Stimulated activated CD4-positive, alpha-beta T cell treated with anti-CD3 and anti-CD28 coated beads, TNF-alpha, amount 100 ng/mL, for 1 hour (primary cell): Measurements from ENCODE around the gene VPS33B.

Experiments used
- DNase-seq, 3 donors: peaks; one replicate each; pipeline ENCODE4 v3.0.0-alpha.2; 2020; ENCODE audit warnings: low read depth in 3 of 3, low spot score in 1 of 3

The VPS33B gene

GRCh38 chr15:90982135-90982534, 40.3 kb downstream of the VPS33B start:
- DNase-seq: no peak

GRCh38 chr15:90981681-90982080, 40.7 kb downstream of the VPS33B start:
- DNase-seq: no peak

GRCh38 chr15:90979582-90979981, 42.8 kb downstream of the VPS33B start:
- DNase-seq: no peak

- DNase-seq: no peak
These were observed 48.2 kb downstream of the VPS33B start for GRCh38 chr15:90974216-90974615.

GRCh38 chr15:90972133-90972532, 50.3 kb downstream of the VPS33B start:
- DNase-seq: no peak

- no peak for DNase-seq
These were observed 52.1 kb downstream of the VPS33B start for GRCh38 chr15:90970274-90970673.

GRCh38 chr15:90968434-90968833, 54.0 kb downstream of the VPS33B start:
- DNase-seq: no peak

GRCh38 chr15:90967206-90967605, 55.2 kb downstream of the VPS33B start:
- no peak for DNase-seq

GRCh38 chr15:90966262-90966661, 56.1 kb downstream of the VPS33B start:
- DNase-seq: no peak

- no peak for DNase-seq
These were observed 60.4 kb downstream of the VPS33B start for GRCh38 chr15:90962021-90962420.

- no peak for DNase-seq
These were observed 61.9 kb downstream of the VPS33B start for GRCh38 chr15:90960298-90961091.

GRCh38 chr15:90959894-90960293, 62.5 kb downstream of the VPS33B start:
- no peak for DNase-seq

GRCh38 chr15:90959028-90959595, 63.3 kb downstream of the VPS33B start:
- no peak for DNase-seq

- DNase-seq: no peak
These were observed 64.6 kb downstream of the VPS33B start for GRCh38 chr15:90957791-90958190.

GRCh38 chr15:90957031-90957790, 65.2 kb downstream of the VPS33B start:
- DNase-seq: no peak

GRCh38 chr15:90956274-90957030, 65.9 kb downstream of the VPS33B start:
- peak in 2 of 3 donors; percentile 39 to 58 for DNase-seq

GRCh38 chr15:90955624-90956273, 66.6 kb downstream of the VPS33B start:
- no peak for DNase-seq

- peak; percentile 65 to 74 (median 69) for DNase-seq
These were observed 67.4 kb downstream of the VPS33B start, which contains the start of gene RCCD1 for GRCh38 chr15:90954712-90955623. RCCD1 (plus strand) TSS chr15:90954884; CDS start chr15:90956735, 1,851 bp downstream.

- DNase-seq: no peak
These were observed 68.3 kb downstream of the VPS33B start for GRCh38 chr15:90953947-90954711.
